Naive thymus-derived CD8-positive, alpha-beta T cell (primary cell): ENCODE measurements around the gene MAGEA9. TPM values are rescaled to one million over a fixed set of nuclear protein-coding genes. Genes with fewer than 3 reads are reported as not detected.
A peak's percentile ranks its signal among the peaks of the same experiment; 100 is the strongest.
"Not testable (repeated sequence)": the region's sequence is repeated elsewhere in the genome, so short reads cannot be mapped to it uniquely, and the experiment has no call there.

Experiments used
- ATAC-seq, 2 donors: fragments of 150-1000 bp; cut with Tn5 transposase in 1 of 2; sonication (Bioruptor Pico), chemical (Tn5 transposase) in 1 of 2; 1 replicate in 1 of 2; 2 replicates in 1 of 2; pipeline ENCODE4 v1.10.0; 2021; ENCODE audit warnings: mild to moderate bottlenecking in 2 of 2, moderate library complexity in 2 of 2
- POLR2A ChIA-PET: fragments of 350-600 bp; sonication (Branson Sonifier 250); formaldehyde crosslinking; loops from one replicate; lab custom pipeline; 2021; ENCODE audit warnings: antibody characterized with exemption; lab: Charles Lee
- DNase-seq, 10 donors: peaks; one replicate each; pipeline versions ENCODE4 v3.0.0 to v3.0.0-alpha.2; 2020 to 2022
- H3K27ac Mint-ChIP-seq, 10 donors: one replicate each; pipeline ENCODE4 v1.8.0; 2020 to 2022; ENCODE audit warnings: mild to moderate bottlenecking in 10 of 10, mixed read lengths in 10 of 10, moderate library complexity in 4 of 10, inconsistent platforms in 1 of 10
- H3K27me3 Mint-ChIP-seq, 5 donors: one replicate each; pipeline ENCODE4 v1.8.0; 2021 to 2022; ENCODE audit warnings: mixed read lengths in 5 of 5
- H3K36me3 Mint-ChIP-seq, 3 donors: one replicate each; pipeline ENCODE4 v1.8.0; 2020 to 2022; ENCODE audit warnings: mixed read lengths in 3 of 3, mild to moderate bottlenecking in 2 of 3, inconsistent platforms in 1 of 3
- H3K4me1 Mint-ChIP-seq, 4 donors: one replicate each; pipeline ENCODE4 v1.8.0; 2021 to 2022; ENCODE audit warnings: mixed read lengths in 4 of 4
- H3K4me3 Mint-ChIP-seq, 10 donors: one replicate each; pipeline ENCODE4 v1.8.0; 2020 to 2022; ENCODE audit warnings: mild to moderate bottlenecking in 10 of 10, mixed read lengths in 10 of 10, moderate library complexity in 6 of 10, inconsistent platforms in 1 of 10
- H3K9me3 Mint-ChIP-seq, 9 donors: one replicate each; pipeline ENCODE4 v1.8.0; 2020 to 2022; ENCODE audit warnings: mixed read lengths in 9 of 9, mild to moderate bottlenecking in 3 of 9, inconsistent platforms in 1 of 9, moderate library complexity in 1 of 9
- polyA plus RNA-seq, 3 donors: library from polyadenylated mRNA; unstranded; fragments of 300-500 nt; fragmentation: Illumina TruSeq; gene quantifications; one replicate each; pipeline ENCODE4 v1.2.3, GENCODE V29; 2021
- total RNA-seq, 8 experiments: library from RNA in 2 of 8; stranded (reverse) in 2 of 8; gene quantifications; one replicate each; pipeline ENCODE4 v1.2.3 and lab custom pipeline; 2021 to 2026

Gene MAGEA9, protein sequence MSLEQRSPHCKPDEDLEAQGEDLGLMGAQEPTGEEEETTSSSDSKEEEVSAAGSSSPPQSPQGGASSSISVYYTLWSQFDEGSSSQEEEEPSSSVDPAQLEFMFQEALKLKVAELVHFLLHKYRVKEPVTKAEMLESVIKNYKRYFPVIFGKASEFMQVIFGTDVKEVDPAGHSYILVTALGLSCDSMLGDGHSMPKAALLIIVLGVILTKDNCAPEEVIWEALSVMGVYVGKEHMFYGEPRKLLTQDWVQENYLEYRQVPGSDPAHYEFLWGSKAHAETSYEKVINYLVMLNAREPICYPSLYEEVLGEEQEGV
- not detected for total RNA-seq
- not detected for polyA plus RNA-seq
- total RNA-seq (lab: John Stamatoyannopoulos, UW): 0 reads per million in 6 experiments

GRCh38 chrX:149781727-149782126, at the start of gene MAGEA9:
MAGEA9 (plus strand) TSS chrX:149781930; CDS start chrX:149786211, 4,281 bp downstream.
- H3K27me3 Mint-ChIP-seq, H3K9me3 Mint-ChIP-seq, ATAC-seq, H3K4me1 Mint-ChIP-seq, H3K27ac Mint-ChIP-seq, POLR2A ChIA-PET, H3K4me3 Mint-ChIP-seq, DNase-seq, H3K36me3 Mint-ChIP-seq: not testable (repeated sequence)

- DNase-seq, H3K36me3 Mint-ChIP-seq, ATAC-seq, H3K27ac Mint-ChIP-seq, H3K27me3 Mint-ChIP-seq, POLR2A ChIA-PET, H3K9me3 Mint-ChIP-seq, H3K4me1 Mint-ChIP-seq, H3K4me3 Mint-ChIP-seq: not testable (repeated sequence)
Observed at GRCh38 chrX:149742269-149742668, 39.5 kb upstream of the MAGEA9 start.

DNA sequence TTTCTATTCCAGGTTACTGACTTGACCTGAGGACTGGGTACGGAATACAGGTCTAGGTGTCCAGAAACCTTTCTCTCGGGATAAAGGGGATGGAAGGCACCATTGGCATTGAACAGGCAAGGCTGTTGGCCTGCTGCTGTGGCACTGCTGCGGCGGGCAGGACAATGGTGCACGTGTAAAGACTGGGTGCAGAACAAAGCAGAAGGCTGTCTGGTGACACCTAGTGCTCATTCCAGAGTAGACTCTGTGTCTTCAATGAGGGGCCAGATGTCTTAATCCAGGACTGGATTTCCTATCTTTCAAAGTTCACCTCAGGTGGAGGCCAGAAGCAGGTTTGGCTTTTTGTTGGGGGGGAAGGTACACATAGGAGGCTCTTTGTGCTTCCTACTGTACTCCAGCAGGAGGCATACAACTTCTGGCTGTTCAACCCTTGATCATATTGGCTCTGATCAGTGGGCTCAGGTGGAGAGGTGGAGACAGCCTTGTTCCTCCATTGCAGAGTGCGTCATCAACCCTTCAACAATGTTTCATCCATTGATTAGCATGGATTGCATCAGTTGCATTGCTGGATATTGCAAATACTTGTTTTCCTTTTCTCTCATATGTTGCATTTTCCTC, 35.2 kb upstream of the MAGEA9 start:
- H3K4me1 Mint-ChIP-seq, H3K4me3 Mint-ChIP-seq, H3K9me3 Mint-ChIP-seq, POLR2A ChIA-PET, H3K27me3 Mint-ChIP-seq, DNase-seq, H3K27ac Mint-ChIP-seq, H3K36me3 Mint-ChIP-seq: not testable (repeated sequence)
- ATAC-seq: peak in 1 of 2 donors; percentile 25

GRCh38 chrX:149757206-149758067, 24.3 kb upstream of the MAGEA9 start:
- Mint-ChIP-seq H3K9me3 (no peaks in the 10 kb centered on the region), H3K27ac (no peak overlapping the region), H3K4me3 (no peak overlapping the region), H3K27me3 (no peaks in the 10 kb centered on the region), H3K36me3 (no peaks in the 10 kb centered on the region), H3K4me1 (no peaks in the 10 kb centered on the region)
- POLR2A ChIA-PET: no interaction called here
- DNase-seq: no peak
- no peak for ATAC-seq

- Mint-ChIP-seq H3K4me3 (no peak overlapping the region), H3K27ac (no peak overlapping the region), H3K4me1 (no peaks in the 10 kb centered on the region), H3K9me3 (no peaks in the 10 kb centered on the region), H3K27me3 (no peaks in the 10 kb centered on the region), H3K36me3 (no peaks in the 10 kb centered on the region)
- POLR2A ChIA-PET: no interaction called here
- no peak for ATAC-seq
- DNase-seq: no peak
Observed at GRCh38 chrX:149758068-149758714, 23.5 kb upstream of the MAGEA9 start.

- H3K27ac Mint-ChIP-seq, DNase-seq, H3K9me3 Mint-ChIP-seq, H3K4me3 Mint-ChIP-seq, ATAC-seq, H3K27me3 Mint-ChIP-seq, H3K4me1 Mint-ChIP-seq, H3K36me3 Mint-ChIP-seq, POLR2A ChIA-PET: not testable (repeated sequence)
Observed at GRCh38 chrX:149758715-149759078, 23.0 kb upstream of the MAGEA9 start.

- DNase-seq (no peak), ATAC-seq (no peak)
- Mint-ChIP-seq H3K9me3 (no peaks in the 10 kb centered on the region), H3K36me3 (no peaks in the 10 kb centered on the region), H3K4me1 (no peaks in the 10 kb centered on the region), H3K27me3 (no peaks in the 10 kb centered on the region), H3K27ac (no peak overlapping the region), H3K4me3 (no peak overlapping the region)
- POLR2A ChIA-PET: no interaction called here
Observed at GRCh38 chrX:149759824-149760223, 21.9 kb upstream of the MAGEA9 start.

DNA sequence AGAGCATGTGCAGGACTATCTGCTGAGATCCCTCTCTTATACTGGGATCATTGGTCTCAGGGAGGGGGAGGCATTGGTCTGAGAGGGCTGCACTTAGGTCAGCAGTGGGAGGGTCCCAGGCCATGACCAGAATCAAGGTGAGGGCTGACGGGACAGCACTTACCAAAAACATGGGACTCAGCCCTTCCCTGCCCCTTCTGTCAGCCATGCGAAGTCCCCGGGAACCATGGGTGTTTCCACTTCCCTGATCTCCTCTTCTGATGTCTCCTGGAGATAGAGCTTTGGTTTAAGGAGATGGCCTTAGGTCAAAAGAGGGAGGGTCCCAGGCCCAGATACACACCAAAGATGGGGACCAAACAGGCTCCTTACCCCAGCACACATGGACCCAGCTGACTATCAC, 20.8 kb upstream of the MAGEA9 start:
- no peaks in the 10 kb centered on the region for H3K9me3 Mint-ChIP-seq
- no peaks in the 10 kb centered on the region for H3K36me3 Mint-ChIP-seq
- no peak overlapping the region for H3K27ac Mint-ChIP-seq
- POLR2A ChIA-PET: no interaction called here
- no peaks in the 10 kb centered on the region for H3K4me1 Mint-ChIP-seq
- H3K4me3 Mint-ChIP-seq: no peak overlapping the region
- ATAC-seq (no peak), DNase-seq (no peak)
- H3K27me3 Mint-ChIP-seq: no peaks in the 10 kb centered on the region

GRCh38 chrX:149761858-149762674, 19.7 kb upstream of the MAGEA9 start:
- H3K9me3 Mint-ChIP-seq, ATAC-seq, DNase-seq, POLR2A ChIA-PET, H3K4me1 Mint-ChIP-seq, H3K27ac Mint-ChIP-seq, H3K27me3 Mint-ChIP-seq, H3K36me3 Mint-ChIP-seq, H3K4me3 Mint-ChIP-seq: not testable (repeated sequence)

DNA sequence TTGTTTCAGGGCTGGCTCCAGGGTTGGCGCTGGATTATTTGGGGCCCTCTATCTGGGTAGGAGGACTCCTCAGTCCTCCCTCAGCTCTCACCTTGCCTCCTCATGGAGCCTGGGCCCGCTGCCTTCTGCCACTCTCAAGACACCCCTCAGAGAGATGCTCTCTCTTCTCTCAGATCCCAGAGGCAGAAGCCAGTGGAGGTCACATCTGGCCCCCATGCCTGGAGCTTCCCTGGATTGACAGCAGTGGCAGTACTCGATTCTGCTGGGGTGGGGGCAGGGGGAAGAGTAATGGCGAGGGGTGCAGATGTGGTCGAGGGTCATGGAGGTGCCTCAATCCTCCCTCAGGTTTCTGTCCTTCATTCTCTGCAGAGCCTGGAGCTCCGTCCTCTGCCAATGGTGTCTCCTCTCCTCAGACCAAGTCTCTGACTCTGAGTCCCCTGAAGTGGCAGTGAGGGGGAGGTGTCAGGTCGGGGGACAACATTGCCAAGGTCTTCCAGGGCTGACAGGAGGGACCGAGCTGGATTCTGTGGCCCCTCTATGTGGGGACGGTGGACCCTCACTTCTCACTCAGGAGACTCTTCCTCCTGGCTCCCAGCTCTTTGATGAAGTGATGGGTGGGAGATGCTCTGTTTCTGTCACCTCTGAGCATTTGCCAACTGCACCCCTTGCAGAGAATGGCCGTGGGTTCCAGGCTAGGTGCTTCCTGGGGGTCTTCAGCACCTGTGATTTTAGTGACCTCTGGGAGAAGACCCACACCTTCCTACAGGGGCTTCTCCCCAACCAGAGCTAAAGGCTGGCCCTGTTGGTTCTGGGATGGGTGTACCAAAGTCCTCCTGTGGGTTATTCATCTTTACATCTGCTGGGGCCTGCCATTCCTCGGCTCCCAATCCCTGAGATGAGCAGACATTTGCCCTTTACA, 18.8 kb upstream of the MAGEA9 start:
- Mint-ChIP-seq H3K27ac (no peak overlapping the region), H3K27me3 (no peaks in the 10 kb centered on the region), H3K36me3 (no peaks in the 10 kb centered on the region), H3K4me3 (no peak overlapping the region), H3K4me1 (no peaks in the 10 kb centered on the region), H3K9me3 (no peaks in the 10 kb centered on the region)
- ATAC-seq: no peak
- no peak for DNase-seq
- POLR2A ChIA-PET: no interaction called here

- H3K4me1 Mint-ChIP-seq, ATAC-seq, H3K9me3 Mint-ChIP-seq, H3K36me3 Mint-ChIP-seq, POLR2A ChIA-PET, H3K4me3 Mint-ChIP-seq, H3K27me3 Mint-ChIP-seq, H3K27ac Mint-ChIP-seq, DNase-seq: not testable (repeated sequence)
Observed at GRCh38 chrX:149770344-149770743, 11.4 kb upstream of the MAGEA9 start.
